HG03095 (cell line): Measurements from ENCODE around the gene ETFA.
"Not testable (repeated sequence)": the region's sequence is repeated elsewhere in the genome, so short reads cannot be mapped to it uniquely, and the experiment has no call there.

ENCODE experiments used
- ATAC-seq: cut with Tn5 transposase; IDR thresholded peaks from one replicate; pipeline ENCODE4 v1.9.1; 2021; ENCODE audit warnings: moderate library complexity; ENCODE audit not compliant: unreplicated experiment

The ETFA gene

GRCh38 chr15:76327191-76328105 lies 16.2 kb upstream of the ETFA start:
- ATAC-seq, result no peak

GRCh38 chr15:76325704-76326103 lies 14.4 kb upstream of the ETFA start:
- no peak for ATAC-seq

- ATAC-seq, result no peak
Measured at GRCh38 chr15:76324066-76324465, 12.8 kb upstream of the ETFA start.

GRCh38 chr15:76321602-76322001 lies 10.3 kb upstream of the ETFA start:
- no peak for ATAC-seq

GRCh38 chr15:76321171-76321570 lies 9.9 kb upstream of the ETFA start:
- ATAC-seq, result no peak

GRCh38 chr15:76320012-76320411 lies 8.7 kb upstream of the ETFA start:
- ATAC-seq, result no peak

GRCh38 chr15:76313731-76314130 lies 2.5 kb upstream of the ETFA start:
- ATAC-seq, result no peak

- not testable (repeated sequence) for ATAC-seq
Measured at GRCh38 chr15:76313175-76313567, 1.9 kb upstream of the ETFA start.

- no peak for ATAC-seq
Measured at GRCh38 chr15:76312540-76313174, 1.4 kb upstream of the ETFA start.

GRCh38 chr15:76310475-76311099 lies 682 bp downstream of the ETFA start:
- ATAC-seq, result no peak

- no peak for ATAC-seq
Measured at GRCh38 chr15:76309601-76310330, 1.5 kb downstream of the ETFA start.

- ATAC-seq, result no peak
Measured at GRCh38 chr15:76303909-76304308, 7.4 kb downstream of the ETFA start.

GRCh38 chr15:76299786-76300185 lies 11.5 kb downstream of the ETFA start:
- no peak for ATAC-seq

- ATAC-seq, result no peak
Measured at GRCh38 chr15:76298986-76299385, 12.3 kb downstream of the ETFA start.

- not testable (repeated sequence) for ATAC-seq
Measured at GRCh38 chr15:76297951-76298350, 13.3 kb downstream of the ETFA start.

- ATAC-seq, result no peak
Measured at GRCh38 chr15:76296849-76297248, 14.4 kb downstream of the ETFA start.

GRCh38 chr15:76294463-76294862 lies 16.8 kb downstream of the ETFA start:
- ATAC-seq, result not testable (repeated sequence)

- ATAC-seq, result no peak
Measured at GRCh38 chr15:76293361-76293760, 17.9 kb downstream of the ETFA start.

- ATAC-seq, result no peak
Measured at GRCh38 chr15:76289582-76289981, 21.7 kb downstream of the ETFA start.

GRCh38 chr15:76286271-76286879 lies 24.9 kb downstream of the ETFA start:
- ATAC-seq, result no peak
